H1 (cell line): ENCODE measurements around the gene YIF1B.

Experiments
- CHD1 ChIP-seq: IDR thresholded peaks from 2 replicates; pipeline ENCODE4 v1.6.1; 2012; ENCODE audit warnings: low read depth, low read length, improper control_type of control experiment
- CTCF ChIP-seq, 3 experiments: IDR thresholded peaks; 1 replicate in 2 of 3; 2 replicates in 1 of 3; pipeline versions ENCODE4 v1.5.1 to v1.6.1; 2011; ENCODE audit warnings: low read length in 3 of 3, mild to moderate bottlenecking in 3 of 3, inconsistent platforms in 2 of 3, low read depth in 1 of 3, moderate library complexity in 1 of 3; ENCODE audit not compliant: insufficient read depth in 1 of 3; ENCODE audit errors: control extremely low read depth in 1 of 3
- JUN ChIP-seq: IDR thresholded peaks from 2 replicates; pipeline ENCODE4 v1.6.1; 2011; ENCODE audit warnings: low read depth, mild to moderate bottlenecking, improper control_type of control experiment, low read length
- JUND ChIP-seq: IDR thresholded peaks from 2 replicates; pipeline ENCODE4 v1.6.1; 2011; ENCODE audit warnings: mild to moderate bottlenecking, improper control_type of control experiment, low read length
- POLR2A ChIP-seq, 2 experiments: IDR thresholded peaks; 1 replicate in 1 of 2; 2 replicates in 1 of 2; pipeline ENCODE4 v1.6.1; 2011; ENCODE audit warnings: low read depth in 2 of 2, low read length in 2 of 2, mild to moderate bottlenecking in 2 of 2; ENCODE audit errors: control extremely low read depth in 1 of 2
- RNF2 ChIP-seq: fragments of 200-900, 300-1000 bp; sonication (generic); IDR thresholded peaks from 2 replicates; pipeline ENCODE4 v1.7.1; 2016; ENCODE audit warnings: borderline replicate concordance, low read depth, mild to moderate bottlenecking, antibody characterized with exemption, low read length; ENCODE audit not compliant: poor library complexity, severe bottlenecking; ENCODE audit errors: missing control alignments
- SP1 ChIP-seq: IDR thresholded peaks from 2 replicates; pipeline ENCODE4 v1.6.1; 2011; ENCODE audit warnings: low read depth, low read length
- SUZ12 ChIP-seq: fragments of 200-600 bp; sonication (generic); IDR thresholded peaks from 2 replicates; pipeline ENCODE4 v1.6.1; 2012; ENCODE audit warnings: mild to moderate bottlenecking, inconsistent platforms, low read length, moderate library complexity, mixed read lengths
- TAF1 ChIP-seq: IDR thresholded peaks from 2 replicates; pipeline ENCODE4 v1.6.1; 2011; ENCODE audit warnings: mild to moderate bottlenecking, low read depth, low read length
- TCF12 ChIP-seq: IDR thresholded peaks from 2 replicates; pipeline ENCODE4 v1.6.1; 2011; ENCODE audit warnings: low read depth, mild to moderate bottlenecking, low read length

GRCh38 chr19:38266981-38267597 is 48.7 kb downstream of the YIF1B start:
- TF ChIP-seq RNF2 = no peak
- no peak for TF ChIP-seq SUZ12
- no peak for TF ChIP-seq TAF1
- TF ChIP-seq JUN = no peak
- no peak for TF ChIP-seq TCF12
- TF ChIP-seq CHD1 = no peak
- no peak for TF ChIP-seq JUND
- TF ChIP-seq CTCF (IDR thresholded peaks at IDR 0.05; ENCODE audit: control extremely low read depth in 1 of 3, insufficient read depth in 1 of 3, low read depth in 1 of 3, low read length in 3 of 3) = no peak
- no peak for TF ChIP-seq POLR2A (IDR thresholded peaks at IDR 0.05; ENCODE audit: control extremely low read depth in 1 of 2, low read depth in 2 of 2, low read length in 2 of 2)
- TF ChIP-seq SP1 = no peak
